ENCODE measurements around the gene ACOT2.

ACOT2 gene

GRCh38 chr14:73613046-73613383 is 44.0 kb downstream of the ACOT2 start:
- Histone ChIP-seq H3K27ac (ENCODE audit: low read depth, low read length) (peak overlapping the region; percentile 50), H3K4me1 (ENCODE audit: control insufficient read depth in 1 of 2, insufficient read depth in 2 of 2, low read length in 2 of 2) (peaks cover 0 to 5% of the 10 kb centered on the region in 2 donors), H3K27me3 (ENCODE audit: control insufficient read depth in 1 of 2, insufficient read depth in 2 of 2, low read length in 2 of 2) (no peaks in the 10 kb centered on the region), H3K9me3 (ENCODE audit: control insufficient read depth in 1 of 2, low read length in 2 of 2) (peaks cover 3 to 4% of the 10 kb centered on the region in 2 donors), H3K4me3 (ENCODE audit: low read depth in 1 of 2, low read length in 2 of 2) (peak overlapping the region; percentile 69 to 77), H3K9ac (ENCODE audit: low read depth in 1 of 2, low read length in 2 of 2) (peak overlapping the region in 1 of 2 donors; percentile 74), H3K36me3 (ENCODE audit: control insufficient read depth in 1 of 2, insufficient read depth in 2 of 2, low read length in 2 of 2) (no peaks in the 10 kb centered on the region)

GRCh38 chr14:73613419-73613963 is 44.5 kb downstream of the ACOT2 start:
- no peaks in the 10 kb centered on the region for H3K36me3 ChIP-seq (ENCODE audit: control insufficient read depth in 1 of 2, insufficient read depth in 2 of 2, low read length in 2 of 2)
- peaks cover 3 to 4% of the 10 kb centered on the region in 2 donors for H3K9me3 ChIP-seq (ENCODE audit: control insufficient read depth in 1 of 2, low read length in 2 of 2)
- H3K9ac ChIP-seq (ENCODE audit: low read depth in 1 of 2, low read length in 2 of 2): no peak overlapping the region
- no peak overlapping the region for H3K27ac ChIP-seq (ENCODE audit: low read depth, low read length)
- no peaks in the 10 kb centered on the region for H3K27me3 ChIP-seq (ENCODE audit: control insufficient read depth in 1 of 2, insufficient read depth in 2 of 2, low read length in 2 of 2)
- H3K4me3 ChIP-seq (ENCODE audit: low read depth in 1 of 2, low read length in 2 of 2): peak overlapping the region; percentile 69 to 77
- peaks cover 0 to 5% of the 10 kb centered on the region in 2 donors for H3K4me1 ChIP-seq (ENCODE audit: control insufficient read depth in 1 of 2, insufficient read depth in 2 of 2, low read length in 2 of 2)

- no peaks in the 10 kb centered on the region for H3K27me3 ChIP-seq (ENCODE audit: control insufficient read depth in 1 of 2, insufficient read depth in 2 of 2, low read length in 2 of 2)
- no peak overlapping the region for H3K4me3 ChIP-seq (ENCODE audit: low read depth in 1 of 2, low read length in 2 of 2)
- H3K27ac ChIP-seq (ENCODE audit: low read depth, low read length): no peak overlapping the region
- H3K36me3 ChIP-seq (ENCODE audit: control insufficient read depth in 1 of 2, insufficient read depth in 2 of 2, low read length in 2 of 2): no peaks in the 10 kb centered on the region
- peaks cover 0 to 5% of the 10 kb centered on the region in 2 donors for H3K4me1 ChIP-seq (ENCODE audit: control insufficient read depth in 1 of 2, insufficient read depth in 2 of 2, low read length in 2 of 2)
- no peaks in the 10 kb centered on the region for H3K9me3 ChIP-seq (ENCODE audit: control insufficient read depth in 1 of 2, low read length in 2 of 2)
- H3K9ac ChIP-seq (ENCODE audit: low read depth in 1 of 2, low read length in 2 of 2): no peak overlapping the region
These were observed 47.8 kb downstream of the ACOT2 start for GRCh38 chr14:73616831-73617230.

- Histone ChIP-seq H3K27me3 (ENCODE audit: control insufficient read depth in 1 of 2, insufficient read depth in 2 of 2, low read length in 2 of 2) (no peaks in the 10 kb centered on the region), H3K4me1 (ENCODE audit: control insufficient read depth in 1 of 2, insufficient read depth in 2 of 2, low read length in 2 of 2) (no peaks in the 10 kb centered on the region), H3K9me3 (ENCODE audit: control insufficient read depth in 1 of 2, low read length in 2 of 2) (no peaks in the 10 kb centered on the region), H3K9ac (ENCODE audit: low read depth in 1 of 2, low read length in 2 of 2) (no peak overlapping the region), H3K27ac (ENCODE audit: low read depth, low read length) (no peak overlapping the region), H3K36me3 (ENCODE audit: control insufficient read depth in 1 of 2, insufficient read depth in 2 of 2, low read length in 2 of 2) (no peaks in the 10 kb centered on the region), H3K4me3 (ENCODE audit: low read depth in 1 of 2, low read length in 2 of 2) (no peak overlapping the region)
These were observed 50.5 kb downstream of the ACOT2 start for GRCh38 chr14:73619524-73619923.

GRCh38 chr14:73620268-73620667 is 51.3 kb downstream of the ACOT2 start:
- Histone ChIP-seq H3K9me3 (ENCODE audit: control insufficient read depth in 1 of 2, low read length in 2 of 2) (no peaks in the 10 kb centered on the region), H3K4me1 (ENCODE audit: control insufficient read depth in 1 of 2, insufficient read depth in 2 of 2, low read length in 2 of 2) (no peaks in the 10 kb centered on the region), H3K27me3 (ENCODE audit: control insufficient read depth in 1 of 2, insufficient read depth in 2 of 2, low read length in 2 of 2) (no peaks in the 10 kb centered on the region), H3K27ac (ENCODE audit: low read depth, low read length) (no peak overlapping the region), H3K4me3 (ENCODE audit: low read depth in 1 of 2, low read length in 2 of 2) (no peak overlapping the region), H3K36me3 (ENCODE audit: control insufficient read depth in 1 of 2, insufficient read depth in 2 of 2, low read length in 2 of 2) (no peaks in the 10 kb centered on the region), H3K9ac (ENCODE audit: low read depth in 1 of 2, low read length in 2 of 2) (no peak overlapping the region)

GRCh38 chr14:73623504-73624054 is 54.6 kb downstream of the ACOT2 start:
- Histone ChIP-seq H3K9me3 (ENCODE audit: control insufficient read depth in 1 of 2, low read length in 2 of 2) (no peaks in the 10 kb centered on the region), H3K27me3 (ENCODE audit: control insufficient read depth in 1 of 2, insufficient read depth in 2 of 2, low read length in 2 of 2) (no peaks in the 10 kb centered on the region), H3K27ac (ENCODE audit: low read depth, low read length) (no peak overlapping the region), H3K4me3 (ENCODE audit: low read depth in 1 of 2, low read length in 2 of 2) (no peak overlapping the region), H3K36me3 (ENCODE audit: control insufficient read depth in 1 of 2, insufficient read depth in 2 of 2, low read length in 2 of 2) (no peaks in the 10 kb centered on the region), H3K9ac (ENCODE audit: low read depth in 1 of 2, low read length in 2 of 2) (no peak overlapping the region), H3K4me1 (ENCODE audit: control insufficient read depth in 1 of 2, insufficient read depth in 2 of 2, low read length in 2 of 2) (no peaks in the 10 kb centered on the region)

Measured in duodenal mucosa (tissue), 2 donors.